ENCODE data around the gene SHROOM4. TPM values are rescaled to one million over a fixed set of nuclear protein-coding genes. Genes with fewer than 3 reads are reported as not detected.

Gene SHROOM4
- total RNA-seq = 1.0 and 3.2 TPM in 2 replicates

GRCh38 chrX:50813843-50814661 lies at the start of gene SHROOM4:
Gene SHROOM4, minus strand, starts transcription at chrX:50814194. Its CDS starts 176 bp downstream, at chrX:50814018.

Other genes with a start within 250 kb of the SHROOM4 start
- not detected in 2 replicates for gene BMP15, start 96.5 kb upstream of the SHROOM4 start, total RNA-seq

Data from airway epithelial cell (primary cell).